Measurements from ENCODE around the gene CCDC87. TPM values are rescaled to one million over a fixed set of nuclear protein-coding genes. Genes with fewer than 3 reads are reported as not detected.

The CCDC87 gene
- total and polyA plus RNA-seq, 2 experiments from 2014 or later, result 0.39 to 1.2 TPM

DNA sequence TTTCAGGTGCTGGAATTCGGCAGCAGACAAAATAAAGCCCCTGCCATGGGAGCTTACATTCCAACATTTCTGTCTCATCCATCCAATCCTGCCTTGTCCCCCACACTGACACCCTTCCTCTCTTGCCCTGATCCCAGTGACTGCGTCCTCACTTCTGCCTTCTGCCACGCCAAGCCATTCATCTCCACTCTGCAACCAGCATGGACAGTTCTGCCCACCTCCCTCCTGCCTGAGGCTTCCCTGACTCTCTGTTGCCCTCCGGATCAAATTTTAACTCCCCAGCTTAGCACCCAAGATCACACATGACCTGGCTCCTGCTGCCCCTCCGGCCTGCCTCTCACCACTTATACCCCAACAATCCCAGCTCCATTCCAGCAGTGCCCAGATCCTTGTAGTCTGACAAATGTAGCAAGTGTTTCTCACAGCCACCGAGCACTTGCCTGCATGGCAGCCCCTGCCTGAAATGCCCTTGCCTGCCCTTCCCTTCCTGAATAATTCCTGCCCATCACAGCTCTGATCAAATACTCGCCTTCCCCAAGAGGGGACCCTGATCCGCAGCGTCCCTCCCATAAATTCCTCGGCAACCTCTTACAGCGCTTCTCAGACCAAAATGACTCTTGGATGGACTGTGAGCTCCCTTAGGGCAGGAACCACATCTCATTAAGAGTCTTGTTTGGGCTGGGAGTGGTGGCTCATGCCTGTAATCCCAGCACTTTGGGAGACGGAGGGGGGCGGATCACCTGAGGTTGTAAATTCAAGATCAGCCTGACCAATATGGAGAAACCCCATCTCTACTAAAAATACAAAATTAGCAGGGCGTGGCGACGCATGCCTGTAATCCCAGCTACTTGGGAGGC is 43.9 kb downstream of the CCDC87 start:
- Histone ChIP-seq H3K27me3 (ENCODE audit: insufficient read depth) (no peaks in the 10 kb centered on the region), H3F3A (replicated peaks; ENCODE audit: low read depth) (0 out of 2 replicates have a peak, but pooled peaks cover 3% of the 10 kb centered on the region), H3K4me3 (no peak overlapping the region), H3K4me2 (0 out of 2 replicates have a peak overlapping the region, but pooled peaks have one; percentile 4), H3K27ac (ENCODE audit: low read depth) (no peak overlapping the region), H3K36me3 (ENCODE audit: insufficient read depth) (no peaks in the 10 kb centered on the region), H2AFZ (no peak overlapping the region), H4K20me1 (replicated peaks; ENCODE audit: insufficient read depth) (peaks cover 7% of the 10 kb centered on the region), H3K79me2 (replicated peaks; ENCODE audit: insufficient read depth) (0 out of 2 replicates have a peak, but pooled peaks cover 4% of the 10 kb centered on the region), H3K4me1 (ENCODE audit: insufficient read depth) (peaks cover 35% of the 10 kb centered on the region), H3K9me2 (ENCODE audit: insufficient read depth) (no peaks in the 10 kb centered on the region)
- H3K27ac Mint-ChIP-seq, result peak overlapping the region; percentile 7; the same call in 1 of the 2 replicates
- ATAC-seq, result no peak
- H3K4me1 Mint-ChIP-seq, result peaks cover 31% of the 10 kb centered on the region
- peaks cover 6% of the 10 kb centered on the region for H3K27me3 Mint-ChIP-seq (ENCODE audit: insufficient read depth, low read depth, poor library complexity)
- H3K4me3 Mint-ChIP-seq, result peak overlapping the region; percentile 11; the same call in 1 of the 3 replicates
- H3K9me3 Mint-ChIP-seq, result no peaks in the 10 kb centered on the region; the same call in 2 of the 3 replicates
- H3K36me3 Mint-ChIP-seq (ENCODE audit: low read depth), result peaks cover 4% of the 10 kb centered on the region; the same call in 1 of the 3 replicates
- DNase-seq (ENCODE audit: low spot score), result peak; percentile 38
- TF ChIP-seq EZH2phosphoT487 (IDR thresholded peaks at IDR 0.05; ENCODE audit: unreplicated experiment) (no peak), ZNF331 (CRISPR knock-in tag; IDR thresholded peaks at IDR 0.05; ENCODE audit: low read depth) (no peak), NANOG (IDR thresholded peaks at IDR 0.05; ENCODE audit: borderline replicate concordance) (no peak), EZH2 (IDR thresholded peaks at IDR 0.05; ENCODE audit: low read depth, unreplicated experiment) (no peak), JUNB (IDR thresholded peaks at IDR 0.05; ENCODE audit: unreplicated experiment) (no peak), CREB1 (CRISPR knock-in tag; IDR thresholded peaks at IDR 0.05; ENCODE audit: low read depth) (no peak), STAT1 (IDR thresholded peaks at IDR 0.05; ENCODE audit: unreplicated experiment) (no peak), ZNF114 (CRISPR knock-in tag; IDR thresholded peaks at IDR 0.05) (no peak), POLR2AphosphoS5 (IDR thresholded peaks at IDR 0.05; ENCODE audit: low read depth) (no peak)
- TF ChIP-seq, protein P1, sequence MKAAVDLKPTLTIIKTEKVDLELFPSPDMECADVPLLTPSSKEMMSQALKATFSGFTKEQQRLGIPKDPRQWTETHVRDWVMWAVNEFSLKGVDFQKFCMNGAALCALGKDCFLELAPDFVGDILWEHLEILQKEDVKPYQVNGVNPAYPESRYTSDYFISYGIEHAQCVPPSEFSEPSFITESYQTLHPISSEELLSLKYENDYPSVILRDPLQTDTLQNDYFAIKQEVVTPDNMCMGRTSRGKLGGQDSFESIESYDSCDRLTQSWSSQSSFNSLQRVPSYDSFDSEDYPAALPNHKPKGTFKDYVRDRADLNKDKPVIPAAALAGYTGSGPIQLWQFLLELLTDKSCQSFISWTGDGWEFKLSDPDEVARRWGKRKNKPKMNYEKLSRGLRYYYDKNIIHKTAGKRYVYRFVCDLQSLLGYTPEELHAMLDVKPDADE (IDR thresholded peaks at IDR 0.05), result no peak
- TF ChIP-seq, protein P2, sequence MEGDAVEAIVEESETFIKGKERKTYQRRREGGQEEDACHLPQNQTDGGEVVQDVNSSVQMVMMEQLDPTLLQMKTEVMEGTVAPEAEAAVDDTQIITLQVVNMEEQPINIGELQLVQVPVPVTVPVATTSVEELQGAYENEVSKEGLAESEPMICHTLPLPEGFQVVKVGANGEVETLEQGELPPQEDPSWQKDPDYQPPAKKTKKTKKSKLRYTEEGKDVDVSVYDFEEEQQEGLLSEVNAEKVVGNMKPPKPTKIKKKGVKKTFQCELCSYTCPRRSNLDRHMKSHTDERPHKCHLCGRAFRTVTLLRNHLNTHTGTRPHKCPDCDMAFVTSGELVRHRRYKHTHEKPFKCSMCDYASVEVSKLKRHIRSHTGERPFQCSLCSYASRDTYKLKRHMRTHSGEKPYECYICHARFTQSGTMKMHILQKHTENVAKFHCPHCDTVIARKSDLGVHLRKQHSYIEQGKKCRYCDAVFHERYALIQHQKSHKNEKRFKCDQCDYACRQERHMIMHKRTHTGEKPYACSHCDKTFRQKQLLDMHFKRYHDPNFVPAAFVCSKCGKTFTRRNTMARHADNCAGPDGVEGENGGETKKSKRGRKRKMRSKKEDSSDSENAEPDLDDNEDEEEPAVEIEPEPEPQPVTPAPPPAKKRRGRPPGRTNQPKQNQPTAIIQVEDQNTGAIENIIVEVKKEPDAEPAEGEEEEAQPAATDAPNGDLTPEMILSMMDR (conservative IDR thresholded peaks at IDR 0.05; ENCODE audit: low read depth in 2 of 2), result no peak
- TF ChIP-seq, protein P3, sequence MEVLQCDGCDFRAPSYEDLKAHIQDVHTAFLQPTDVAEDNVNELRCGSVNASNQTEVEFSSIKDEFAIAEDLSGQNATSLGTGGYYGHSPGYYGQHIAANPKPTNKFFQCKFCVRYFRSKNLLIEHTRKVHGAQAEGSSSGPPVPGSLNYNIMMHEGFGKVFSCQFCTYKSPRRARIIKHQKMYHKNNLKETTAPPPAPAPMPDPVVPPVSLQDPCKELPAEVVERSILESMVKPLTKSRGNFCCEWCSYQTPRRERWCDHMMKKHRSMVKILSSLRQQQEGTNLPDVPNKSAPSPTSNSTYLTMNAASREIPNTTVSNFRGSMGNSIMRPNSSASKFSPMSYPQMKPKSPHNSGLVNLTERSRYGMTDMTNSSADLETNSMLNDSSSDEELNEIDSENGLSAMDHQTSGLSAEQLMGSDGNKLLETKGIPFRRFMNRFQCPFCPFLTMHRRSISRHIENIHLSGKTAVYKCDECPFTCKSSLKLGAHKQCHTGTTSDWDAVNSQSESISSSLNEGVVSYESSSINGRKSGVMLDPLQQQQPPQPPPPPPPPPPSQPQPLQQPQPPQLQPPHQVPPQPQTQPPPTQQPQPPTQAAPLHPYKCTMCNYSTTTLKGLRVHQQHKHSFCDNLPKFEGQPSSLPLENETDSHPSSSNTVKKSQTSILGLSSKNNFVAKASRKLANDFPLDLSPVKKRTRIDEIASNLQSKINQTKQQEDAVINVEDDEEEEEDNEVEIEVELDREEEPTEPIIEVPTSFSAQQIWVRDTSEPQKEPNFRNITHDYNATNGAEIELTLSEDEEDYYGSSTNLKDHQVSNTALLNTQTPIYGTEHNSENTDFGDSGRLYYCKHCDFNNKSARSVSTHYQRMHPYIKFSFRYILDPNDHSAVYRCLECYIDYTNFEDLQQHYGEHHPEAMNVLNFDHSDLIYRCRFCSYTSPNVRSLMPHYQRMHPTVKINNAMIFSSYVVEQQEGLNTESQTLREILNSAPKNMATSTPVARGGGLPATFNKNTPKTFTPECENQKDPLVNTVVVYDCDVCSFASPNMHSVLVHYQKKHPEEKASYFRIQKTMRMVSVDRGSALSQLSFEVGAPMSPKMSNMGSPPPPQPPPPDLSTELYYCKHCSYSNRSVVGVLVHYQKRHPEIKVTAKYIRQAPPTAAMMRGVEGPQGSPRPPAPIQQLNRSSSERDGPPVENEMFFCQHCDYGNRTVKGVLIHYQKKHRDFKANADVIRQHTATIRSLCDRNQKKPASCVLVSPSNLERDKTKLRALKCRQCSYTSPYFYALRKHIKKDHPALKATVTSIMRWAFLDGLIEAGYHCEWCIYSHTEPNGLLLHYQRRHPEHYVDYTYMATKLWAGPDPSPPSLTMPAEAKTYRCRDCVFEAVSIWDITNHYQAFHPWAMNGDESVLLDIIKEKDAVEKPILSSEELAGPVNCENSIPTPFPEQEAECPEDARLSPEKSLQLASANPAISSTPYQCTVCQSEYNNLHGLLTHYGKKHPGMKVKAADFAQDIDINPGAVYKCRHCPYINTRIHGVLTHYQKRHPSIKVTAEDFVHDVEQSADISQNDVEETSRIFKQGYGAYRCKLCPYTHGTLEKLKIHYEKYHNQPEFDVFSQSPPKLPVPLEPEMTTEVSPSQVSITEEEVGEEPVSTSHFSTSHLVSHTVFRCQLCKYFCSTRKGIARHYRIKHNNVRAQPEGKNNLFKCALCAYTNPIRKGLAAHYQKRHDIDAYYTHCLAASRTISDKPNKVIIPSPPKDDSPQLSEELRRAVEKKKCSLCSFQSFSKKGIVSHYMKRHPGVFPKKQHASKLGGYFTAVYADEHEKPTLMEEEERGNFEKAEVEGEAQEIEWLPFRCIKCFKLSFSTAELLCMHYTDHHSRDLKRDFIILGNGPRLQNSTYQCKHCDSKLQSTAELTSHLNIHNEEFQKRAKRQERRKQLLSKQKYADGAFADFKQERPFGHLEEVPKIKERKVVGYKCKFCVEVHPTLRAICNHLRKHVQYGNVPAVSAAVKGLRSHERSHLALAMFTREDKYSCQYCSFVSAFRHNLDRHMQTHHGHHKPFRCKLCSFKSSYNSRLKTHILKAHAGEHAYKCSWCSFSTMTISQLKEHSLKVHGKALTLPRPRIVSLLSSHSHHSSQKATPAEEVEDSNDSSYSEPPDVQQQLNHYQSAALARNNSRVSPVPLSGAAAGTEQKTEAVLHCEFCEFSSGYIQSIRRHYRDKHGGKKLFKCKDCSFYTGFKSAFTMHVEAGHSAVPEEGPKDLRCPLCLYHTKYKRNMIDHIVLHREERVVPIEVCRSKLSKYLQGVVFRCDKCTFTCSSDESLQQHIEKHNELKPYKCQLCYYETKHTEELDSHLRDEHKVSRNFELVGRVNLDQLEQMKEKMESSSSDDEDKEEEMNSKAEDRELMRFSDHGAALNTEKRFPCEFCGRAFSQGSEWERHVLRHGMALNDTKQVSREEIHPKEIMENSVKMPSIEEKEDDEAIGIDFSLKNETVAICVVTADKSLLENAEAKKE (CRISPR knock-in tag; IDR thresholded peaks at IDR 0.05), result no peak
- TF ChIP-seq, protein P4, sequence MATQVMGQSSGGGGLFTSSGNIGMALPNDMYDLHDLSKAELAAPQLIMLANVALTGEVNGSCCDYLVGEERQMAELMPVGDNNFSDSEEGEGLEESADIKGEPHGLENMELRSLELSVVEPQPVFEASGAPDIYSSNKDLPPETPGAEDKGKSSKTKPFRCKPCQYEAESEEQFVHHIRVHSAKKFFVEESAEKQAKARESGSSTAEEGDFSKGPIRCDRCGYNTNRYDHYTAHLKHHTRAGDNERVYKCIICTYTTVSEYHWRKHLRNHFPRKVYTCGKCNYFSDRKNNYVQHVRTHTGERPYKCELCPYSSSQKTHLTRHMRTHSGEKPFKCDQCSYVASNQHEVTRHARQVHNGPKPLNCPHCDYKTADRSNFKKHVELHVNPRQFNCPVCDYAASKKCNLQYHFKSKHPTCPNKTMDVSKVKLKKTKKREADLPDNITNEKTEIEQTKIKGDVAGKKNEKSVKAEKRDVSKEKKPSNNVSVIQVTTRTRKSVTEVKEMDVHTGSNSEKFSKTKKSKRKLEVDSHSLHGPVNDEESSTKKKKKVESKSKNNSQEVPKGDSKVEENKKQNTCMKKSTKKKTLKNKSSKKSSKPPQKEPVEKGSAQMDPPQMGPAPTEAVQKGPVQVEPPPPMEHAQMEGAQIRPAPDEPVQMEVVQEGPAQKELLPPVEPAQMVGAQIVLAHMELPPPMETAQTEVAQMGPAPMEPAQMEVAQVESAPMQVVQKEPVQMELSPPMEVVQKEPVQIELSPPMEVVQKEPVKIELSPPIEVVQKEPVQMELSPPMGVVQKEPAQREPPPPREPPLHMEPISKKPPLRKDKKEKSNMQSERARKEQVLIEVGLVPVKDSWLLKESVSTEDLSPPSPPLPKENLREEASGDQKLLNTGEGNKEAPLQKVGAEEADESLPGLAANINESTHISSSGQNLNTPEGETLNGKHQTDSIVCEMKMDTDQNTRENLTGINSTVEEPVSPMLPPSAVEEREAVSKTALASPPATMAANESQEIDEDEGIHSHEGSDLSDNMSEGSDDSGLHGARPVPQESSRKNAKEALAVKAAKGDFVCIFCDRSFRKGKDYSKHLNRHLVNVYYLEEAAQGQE (IDR thresholded peaks at IDR 0.05; ENCODE audit: unreplicated experiment), result no peak
